HFFc6 (cell line): ENCODE measurements around the gene LRP1B. TPM values are rescaled to one million over a fixed set of nuclear protein-coding genes. Genes with fewer than 3 reads are reported as not detected.

ENCODE experiments used
- DNase-seq: peaks from one replicate; pipeline ENCODE4 v3.0.0-alpha.2; 2018
- H3K27ac Mint-ChIP-seq: 2 replicates; pipeline ENCODE4 v1.8.0; 2020; ENCODE audit warnings: mild to moderate bottlenecking, mixed read lengths
- H3K27me3 Mint-ChIP-seq: 2 replicates; pipeline ENCODE4 v1.8.0; 2021; ENCODE audit warnings: mild to moderate bottlenecking, moderate library complexity, mixed read lengths; ENCODE audit not compliant: insufficient read depth
- H3K36me3 Mint-ChIP-seq: 2 replicates; pipeline ENCODE4 v1.8.0; 2021; ENCODE audit warnings: low read depth, mixed read lengths
- H3K4me1 Mint-ChIP-seq: 2 replicates; pipeline ENCODE4 v1.8.0; 2020; ENCODE audit warnings: low read depth, mixed read lengths
- H3K4me3 Mint-ChIP-seq: 2 replicates; pipeline ENCODE4 v1.8.0; 2020; ENCODE audit warnings: mild to moderate bottlenecking, moderate library complexity, mixed read lengths
- H3K9me3 Mint-ChIP-seq: 2 replicates; pipeline ENCODE4 v1.8.0; 2020; ENCODE audit warnings: mild to moderate bottlenecking, mixed read lengths
- CTCF ChIP-seq: fragments of 200-600 bp; sonication (generic); IDR thresholded peaks from 2 replicates; pipeline ENCODE4 v1.5.0; 2021; ENCODE audit warnings: antibody characterized with exemption, mild to moderate bottlenecking
- total RNA-seq, 6 experiments: library from RNA; stranded (reverse); fragmentation: NEBNext Ultra II Directional; extraction: Animal tissue kit (Norgen Biotek cat#: 25700); gene quantifications; 2 replicates in 1 of 6; 3 replicates in 5 of 6; pipeline ENCODE4 v1.2.3, GENCODE V29; 2021

Gene LRP1B
- total RNA-seq, 6 experiments from 2014 or later = not detected

GRCh38 chr2:140943867-140944266, 1186.9 kb downstream of the LRP1B start:
- no peak for DNase-seq
- Mint-ChIP-seq H3K4me3 (no peak overlapping the region), H3K4me1 (no peaks in the 10 kb centered on the region), H3K36me3 (peaks cover 3% of the 10 kb centered on the region; the same call in 1 of the 2 replicates), H3K9me3 (peaks cover 23% of the 10 kb centered on the region), H3K27ac (no peak overlapping the region), H3K27me3 (no peaks in the 10 kb centered on the region; the same call in 1 of the 2 replicates)
- TF ChIP-seq CTCF = no peak

GRCh38 chr2:140942284-140942683, 1188.5 kb downstream of the LRP1B start:
- Mint-ChIP-seq H3K9me3 (peaks cover 23% of the 10 kb centered on the region), H3K36me3 (peaks cover 3% of the 10 kb centered on the region; the same call in 1 of the 2 replicates), H3K4me3 (no peak overlapping the region), H3K27ac (no peak overlapping the region), H3K4me1 (no peaks in the 10 kb centered on the region), H3K27me3 (no peaks in the 10 kb centered on the region; the same call in 1 of the 2 replicates)
- TF ChIP-seq CTCF = no peak
- no peak for DNase-seq

GRCh38 chr2:140929849-140930248, 1201.0 kb downstream of the LRP1B start:
- Mint-ChIP-seq H3K4me3 (no peak overlapping the region), H3K4me1 (no peaks in the 10 kb centered on the region), H3K36me3 (no peaks in the 10 kb centered on the region), H3K27ac (no peak overlapping the region), H3K27me3 (no peaks in the 10 kb centered on the region), H3K9me3 (peaks cover 5% of the 10 kb centered on the region; the same call in 1 of the 2 replicates)
- DNase-seq = no peak
- no peak for TF ChIP-seq CTCF

DNA sequence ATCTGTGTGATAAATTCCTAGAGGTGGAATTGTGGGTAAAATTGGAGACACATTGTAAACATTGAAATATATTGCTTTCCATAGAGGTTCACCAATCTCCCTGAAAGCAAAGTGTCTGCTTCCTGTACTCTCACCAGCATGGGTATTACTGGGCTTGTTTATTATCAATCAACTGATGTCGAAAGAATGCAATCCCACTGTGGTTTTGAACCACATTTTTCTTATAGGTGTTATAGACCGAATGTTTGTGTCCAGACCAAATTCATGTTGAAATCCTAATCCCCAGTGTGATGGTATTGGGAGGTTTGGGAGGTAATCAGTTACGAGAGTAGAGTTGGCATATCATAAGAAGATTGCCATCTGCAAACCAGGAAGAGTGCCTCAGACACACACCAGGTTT, 1212.4 kb downstream of the LRP1B start:
- no peak for TF ChIP-seq CTCF
- Mint-ChIP-seq H3K36me3 (no peaks in the 10 kb centered on the region), H3K27me3 (no peaks in the 10 kb centered on the region), H3K27ac (no peak overlapping the region), H3K9me3 (peaks cover 15% of the 10 kb centered on the region; the same call in 1 of the 2 replicates), H3K4me1 (no peaks in the 10 kb centered on the region), H3K4me3 (no peak overlapping the region)
- no peak for DNase-seq

DNA sequence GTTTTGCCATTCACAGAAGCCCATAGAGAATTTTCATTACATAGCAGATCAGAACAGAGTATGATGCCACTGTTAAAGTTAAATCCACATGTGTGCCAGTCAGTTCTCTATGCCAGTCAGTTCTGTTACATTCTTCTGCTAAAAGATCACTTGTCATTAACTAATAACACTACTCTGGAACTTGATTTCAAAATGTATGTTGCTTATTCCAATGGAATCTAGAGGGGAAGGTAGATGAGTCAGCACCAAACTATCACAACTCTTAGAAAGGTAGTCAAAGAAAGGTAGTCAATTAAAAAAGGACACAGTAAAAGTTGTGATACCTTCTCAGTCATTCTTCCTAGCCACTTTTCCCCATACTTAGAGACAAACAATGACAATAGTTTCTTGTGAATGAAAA, 1214.4 kb downstream of the LRP1B start:
- H3K4me3 Mint-ChIP-seq = no peak overlapping the region
- DNase-seq = no peak

More for the DNA sequence above, 1214.4 kb downstream of the LRP1B start:
- H3K36me3 Mint-ChIP-seq = no peaks in the 10 kb centered on the region
- TF ChIP-seq CTCF = no peak
- no peak overlapping the region for H3K27ac Mint-ChIP-seq
- H3K9me3 Mint-ChIP-seq = peaks cover 15% of the 10 kb centered on the region; the same call in 1 of the 2 replicates
- H3K27me3 Mint-ChIP-seq = no peaks in the 10 kb centered on the region
- no peaks in the 10 kb centered on the region for H3K4me1 Mint-ChIP-seq
